GM18951 (cell line): ENCODE data around the gene MRGPRF.
"Not testable (repeated sequence)": the region's sequence is repeated elsewhere in the genome, so short reads cannot be mapped to it uniquely, and the experiment has no call there.

Experiments
- POLR2A ChIP-seq: IDR thresholded peaks from 4 replicates; pipeline ENCODE4 v1.6.1; 2011; ENCODE audit warnings: mild to moderate bottlenecking; ENCODE audit not compliant: insufficient read length, insufficient read depth; ENCODE audit errors: extremely low read depth
- in situ Hi-C: fragments of 300-500 bp; cut with MboI; formaldehyde crosslinking; loops from one replicate; pipeline ENCODE4 v1.12.0; 2022; ENCODE audit warnings: low sequenced_read_pairs, mixed read lengths, inconsistent platforms; ENCODE audit not compliant: unreplicated experiment

MRGPRF gene

GRCh38 chr11:68983801-68984200 is 29.2 kb downstream of the MRGPRF start:
- TF ChIP-seq POLR2A: no peak
- in situ Hi-C loops: no loop called here

GRCh38 chr11:68982134-68982533 is 30.9 kb downstream of the MRGPRF start:
- TF ChIP-seq POLR2A: no peak
- in situ Hi-C loops: no loop called here

- in situ Hi-C loops: no loop called here
- TF ChIP-seq POLR2A: no peak
These were observed 32.3 kb downstream of the MRGPRF start, which contains the start of gene MRGPRD for GRCh38 chr11:68980776-68981065. Gene MRGPRD, minus strand, starts transcription at chr11:68980986. Its CDS starts 0 bp downstream, at chr11:68980986.

- TF ChIP-seq POLR2A: no peak
- in situ Hi-C loops: no loop called here
These were observed 32.9 kb downstream of the MRGPRF start for GRCh38 chr11:68979931-68980775.

- no peak for TF ChIP-seq POLR2A
- in situ Hi-C loops: no loop called here
These were observed 34.0 kb downstream of the MRGPRF start for GRCh38 chr11:68978931-68979594.

GRCh38 chr11:68978626-68978930 is 34.5 kb downstream of the MRGPRF start:
- in situ Hi-C loops: no loop called here
- no peak for TF ChIP-seq POLR2A

GRCh38 chr11:68977781-68978625 is 35.0 kb downstream of the MRGPRF start:
- TF ChIP-seq POLR2A: no peak

GRCh38 chr11:68976563-68976962 is 36.5 kb downstream of the MRGPRF start:
- no peak for TF ChIP-seq POLR2A
- in situ Hi-C loops: no loop called here

More at GRCh38 chr11:68977781-68978625, 35.0 kb downstream of the MRGPRF start:
- in situ Hi-C loops: no loop called here

- no peak for TF ChIP-seq POLR2A
- in situ Hi-C loops: no loop called here
These were observed 37.0 kb downstream of the MRGPRF start for GRCh38 chr11:68976095-68976494.

- in situ Hi-C loops: no loop called here
- no peak for TF ChIP-seq POLR2A
These were observed 38.4 kb downstream of the MRGPRF start for GRCh38 chr11:68974421-68975194.

- in situ Hi-C loops: not testable (repeated sequence)
These were observed 39.3 kb downstream of the MRGPRF start for GRCh38 chr11:68973706-68974105.

GRCh38 chr11:68973219-68973618 is 39.8 kb downstream of the MRGPRF start:
- no peak for TF ChIP-seq POLR2A
- in situ Hi-C loops: no loop called here
